ENCODE measurements around the gene APOL5.
"Not testable (repeated sequence)": the region's sequence is repeated elsewhere in the genome, so short reads cannot be mapped to it uniquely, and the experiment has no call there.

DNA sequence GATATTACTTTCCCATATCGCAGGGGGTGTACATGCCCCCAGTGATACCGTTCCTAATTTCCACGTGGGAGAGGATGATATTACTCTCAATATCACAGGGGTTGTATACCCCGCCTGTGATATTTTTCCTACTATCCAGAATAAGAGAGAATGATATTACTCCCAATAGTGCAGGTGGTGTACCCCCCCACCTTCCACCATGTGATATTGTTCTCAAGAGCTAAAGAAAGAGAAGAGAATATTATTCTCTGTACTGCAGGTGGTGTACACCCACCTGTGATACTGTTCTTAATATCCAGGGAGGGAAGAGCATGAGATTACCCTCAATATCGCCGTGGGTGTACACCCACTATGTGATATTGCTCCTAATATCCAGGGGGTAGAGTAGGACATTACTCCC, 17.8 kb upstream of the APOL5 start:
- TF ChIP-seq, protein P1, sequence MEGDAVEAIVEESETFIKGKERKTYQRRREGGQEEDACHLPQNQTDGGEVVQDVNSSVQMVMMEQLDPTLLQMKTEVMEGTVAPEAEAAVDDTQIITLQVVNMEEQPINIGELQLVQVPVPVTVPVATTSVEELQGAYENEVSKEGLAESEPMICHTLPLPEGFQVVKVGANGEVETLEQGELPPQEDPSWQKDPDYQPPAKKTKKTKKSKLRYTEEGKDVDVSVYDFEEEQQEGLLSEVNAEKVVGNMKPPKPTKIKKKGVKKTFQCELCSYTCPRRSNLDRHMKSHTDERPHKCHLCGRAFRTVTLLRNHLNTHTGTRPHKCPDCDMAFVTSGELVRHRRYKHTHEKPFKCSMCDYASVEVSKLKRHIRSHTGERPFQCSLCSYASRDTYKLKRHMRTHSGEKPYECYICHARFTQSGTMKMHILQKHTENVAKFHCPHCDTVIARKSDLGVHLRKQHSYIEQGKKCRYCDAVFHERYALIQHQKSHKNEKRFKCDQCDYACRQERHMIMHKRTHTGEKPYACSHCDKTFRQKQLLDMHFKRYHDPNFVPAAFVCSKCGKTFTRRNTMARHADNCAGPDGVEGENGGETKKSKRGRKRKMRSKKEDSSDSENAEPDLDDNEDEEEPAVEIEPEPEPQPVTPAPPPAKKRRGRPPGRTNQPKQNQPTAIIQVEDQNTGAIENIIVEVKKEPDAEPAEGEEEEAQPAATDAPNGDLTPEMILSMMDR (IDR thresholded peaks at IDR 0.05) = not testable (repeated sequence)
- not testable (repeated sequence) for TF ChIP-seq POLR2AphosphoS5, POLR2A (IDR thresholded peaks at IDR 0.05)
